ENCODE measurements around the gene CYB561D2.

CYB561D2 gene

GRCh38 chr3:50369012-50369670 lies 18.5 kb downstream of the CYB561D2 start:
- no peak for DNase-seq

DNA sequence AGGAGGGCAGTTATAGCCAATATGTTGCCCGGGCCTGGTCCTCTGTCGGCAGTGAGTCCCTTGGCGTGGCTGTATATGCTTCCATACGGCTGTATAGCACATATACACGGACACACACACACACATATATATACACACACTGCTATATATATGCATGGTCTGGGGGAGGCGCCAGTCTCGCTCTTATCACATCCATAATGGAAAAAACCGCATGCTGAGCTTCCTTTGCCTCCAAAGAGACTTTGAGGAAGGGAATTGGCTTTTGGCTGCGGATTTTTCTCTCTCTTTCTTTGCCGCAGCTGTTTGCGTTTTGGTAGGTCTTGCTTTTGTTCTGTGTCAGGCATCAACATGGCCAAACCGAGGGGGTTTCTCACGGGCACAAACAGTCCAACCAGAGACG lies 19.9 kb downstream of the CYB561D2 start:
- peak; percentile 32 for DNase-seq

- no peak for DNase-seq
Measured at GRCh38 chr3:50371133-50371685, 20.5 kb downstream of the CYB561D2 start.

DNA sequence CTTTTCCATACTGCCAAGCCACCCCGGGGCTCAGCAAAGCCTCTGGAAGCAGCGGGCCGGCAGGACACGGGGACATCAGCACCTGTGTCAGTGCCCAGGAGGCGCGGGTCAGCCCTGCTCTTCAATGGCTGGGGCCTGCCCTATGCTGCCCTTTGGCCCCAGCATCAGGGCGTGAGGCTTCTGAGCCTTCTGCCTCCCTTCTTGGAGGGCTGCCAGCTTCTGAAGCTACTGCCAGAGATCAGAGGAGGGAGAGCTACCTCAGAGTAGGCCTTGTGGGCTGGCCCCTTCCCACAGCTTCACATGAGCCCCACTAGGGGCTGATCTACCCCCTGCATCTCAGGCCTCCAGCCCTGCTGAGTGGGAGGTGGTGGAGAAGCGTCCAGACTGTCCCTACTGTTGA lies 21.7 kb downstream of the CYB561D2 start:
- no peak for DNase-seq

GRCh38 chr3:50373146-50374051 lies 22.7 kb downstream of the CYB561D2 start:
- DNase-seq = no peak

GRCh38 chr3:50374363-50375257 lies 23.9 kb downstream of the CYB561D2 start:
- DNase-seq = no peak

- no peak for DNase-seq
Measured at GRCh38 chr3:50375258-50375931, 24.7 kb downstream of the CYB561D2 start.

GRCh38 chr3:50378024-50378423 lies 27.4 kb downstream of the CYB561D2 start:
- DNase-seq = no peak

DNA sequence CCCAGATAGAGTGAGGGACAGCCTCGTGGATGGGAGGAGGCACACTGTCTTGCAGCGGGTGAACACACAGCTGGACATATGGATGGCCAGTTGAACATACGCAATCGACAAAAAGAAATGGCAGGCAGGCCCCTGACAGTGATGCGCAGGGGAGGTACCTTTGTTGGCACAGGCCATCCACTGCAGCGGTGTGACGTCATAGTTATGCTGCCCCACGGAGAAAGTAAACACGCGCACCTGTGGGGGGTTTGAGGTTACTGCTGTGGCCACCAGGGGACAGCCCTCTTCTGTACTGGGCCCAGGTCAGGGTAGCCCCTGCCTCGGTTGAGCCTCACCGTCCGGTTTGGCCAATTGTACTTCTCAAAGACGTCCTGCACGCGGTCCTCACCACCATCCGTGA lies 28.1 kb downstream of the CYB561D2 start:
- no peak for DNase-seq

DNA sequence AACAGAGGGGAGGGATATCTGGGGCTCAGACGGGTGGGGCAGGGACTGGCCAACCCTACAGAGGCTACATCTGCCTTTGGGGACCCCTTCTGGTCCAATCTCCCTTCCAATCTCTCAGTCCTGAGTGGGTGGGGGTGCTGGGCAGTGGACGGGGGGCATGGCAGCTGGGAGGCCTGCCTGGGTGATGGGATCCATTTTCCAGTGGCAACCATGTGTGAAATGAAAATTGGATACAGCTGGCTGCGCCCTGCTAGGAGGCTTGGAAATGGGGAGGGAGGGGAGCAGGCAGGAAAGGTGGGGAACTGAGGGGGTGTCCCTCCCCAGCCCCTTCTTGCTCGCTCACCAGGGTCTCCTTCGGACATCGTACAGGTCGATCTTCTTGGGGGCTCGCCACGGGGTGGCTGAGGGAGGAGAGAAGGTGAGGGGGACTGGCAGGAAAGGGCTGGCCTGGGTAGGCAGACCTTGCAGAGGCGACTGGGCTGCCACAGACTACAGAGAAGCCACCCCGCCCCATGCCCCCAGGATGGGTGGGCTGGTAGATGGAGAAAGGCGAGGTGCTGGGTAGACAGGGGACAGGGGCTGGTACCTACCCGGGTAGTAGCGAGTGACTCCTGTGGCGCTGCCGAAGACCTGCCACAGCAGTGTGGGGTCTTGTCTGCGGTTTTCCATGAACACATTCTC lies 29.9 kb downstream of the CYB561D2 start:
- no peak for DNase-seq

DNA sequence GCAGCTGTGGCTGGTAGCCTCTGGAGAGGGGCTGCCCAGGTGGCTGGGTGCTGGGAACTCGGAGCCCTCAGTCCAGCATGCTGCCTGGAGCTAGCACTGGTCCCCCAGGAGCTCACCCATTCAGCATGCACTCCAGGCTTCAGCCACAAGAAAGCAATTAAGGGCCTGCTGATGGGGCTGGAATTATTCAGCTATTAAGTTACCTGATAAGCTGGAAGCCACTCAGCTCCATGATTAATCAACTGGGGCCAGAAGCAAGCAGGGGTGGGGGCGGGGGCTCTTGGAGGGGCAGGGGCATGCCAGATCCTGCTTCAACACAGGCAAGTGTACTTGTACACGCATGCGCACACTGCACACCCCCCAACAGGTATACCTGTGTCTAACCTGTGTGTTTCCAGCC lies 30.7 kb downstream of the CYB561D2 start:
- no peak for DNase-seq

DNA sequence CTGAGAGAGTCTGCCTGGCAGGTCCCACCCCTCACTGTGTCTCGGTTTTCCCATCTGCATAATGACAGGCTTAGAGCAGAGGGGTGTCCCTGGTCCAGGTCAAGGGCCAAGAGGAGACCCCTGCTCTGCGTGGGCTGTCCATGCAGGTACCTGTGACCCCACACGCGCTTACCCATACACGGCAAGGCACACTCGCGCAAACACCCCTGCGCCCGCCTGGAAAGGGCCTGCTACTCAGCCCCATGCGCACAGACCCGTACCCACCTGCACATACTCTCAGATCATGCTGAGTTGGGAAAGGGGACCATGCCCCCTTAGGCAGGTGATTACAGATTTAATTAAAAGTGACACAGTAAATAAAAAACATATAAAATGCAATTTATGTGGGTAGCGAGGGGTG lies 32.1 kb downstream of the CYB561D2 start:
- no peak for DNase-seq

GRCh38 chr3:50383750-50384149 lies 33.1 kb downstream of the CYB561D2 start:
- DNase-seq = no peak

GRCh38 chr3:50385754-50386153 lies 35.1 kb downstream of the CYB561D2 start:
- no peak for DNase-seq

- DNase-seq = no peak
Measured at GRCh38 chr3:50388016-50388719, 37.5 kb downstream of the CYB561D2 start.

GRCh38 chr3:50388720-50389413 lies 38.2 kb downstream of the CYB561D2 start:
- DNase-seq = no peak

GRCh38 chr3:50389414-50389767 lies 38.7 kb downstream of the CYB561D2 start:
- DNase-seq = no peak

GRCh38 chr3:50390508-50391224 lies 40.0 kb downstream of the CYB561D2 start:
- peak; percentile 76 for DNase-seq

DNA sequence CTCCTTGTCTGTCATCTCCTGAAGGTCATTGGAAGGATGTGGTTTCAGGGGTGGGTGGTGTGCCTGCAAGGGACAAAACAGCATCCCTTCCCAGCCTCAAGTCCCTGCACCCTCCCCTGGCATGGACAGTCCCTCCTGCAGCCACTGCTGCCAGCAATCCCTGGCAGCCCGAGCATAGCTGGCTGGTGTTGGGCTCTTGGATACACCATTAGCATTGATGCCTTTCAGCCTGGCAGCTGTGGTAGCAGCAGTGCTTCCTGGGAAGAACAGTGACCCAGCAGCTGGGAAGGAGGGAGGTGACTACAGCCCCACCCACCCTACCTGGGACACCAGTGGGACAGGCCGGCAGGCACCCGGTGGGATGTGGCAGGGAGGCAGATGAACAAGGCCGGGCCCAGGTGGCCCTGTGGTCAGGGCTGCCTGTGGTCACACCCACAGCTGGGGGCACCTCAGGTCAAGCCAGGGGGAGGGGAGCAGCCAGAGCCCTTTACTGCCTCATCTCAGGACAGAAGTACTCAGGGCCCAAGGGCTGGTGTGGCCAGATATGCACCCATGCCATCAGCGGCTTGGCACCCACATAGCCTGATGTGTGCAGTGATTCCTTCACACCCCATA lies 41.5 kb downstream of the CYB561D2 start:
- DNase-seq = no peak
